TTC549 (cell line): ENCODE data around the gene EMILIN1.
"Not testable (repeated sequence)": the region's sequence is repeated elsewhere in the genome, so short reads cannot be mapped to it uniquely, and the experiment has no call there.

Source experiments
- FAIRE-seq: peaks from 2 replicates; lab custom pipeline; 2012; peaks lifted over from hg19 to GRCh38; lab: Jason Lieb, UNC

The EMILIN1 gene

GRCh38 chr2:27094353-27094984 lies 16.1 kb downstream of the EMILIN1 start:
- no peak for FAIRE-seq

- FAIRE-seq, result no peak
Measured at GRCh38 chr2:27095427-27095744, 17.0 kb downstream of the EMILIN1 start.

GRCh38 chr2:27095745-27096651 lies 17.6 kb downstream of the EMILIN1 start:
- no peak for FAIRE-seq

- no peak for FAIRE-seq
Measured at GRCh38 chr2:27096748-27097297, 18.4 kb downstream of the EMILIN1 start.

GRCh38 chr2:27097341-27097740 lies 18.9 kb downstream of the EMILIN1 start:
- no peak for FAIRE-seq

- no peak for FAIRE-seq
Measured at GRCh38 chr2:27099334-27099955, 21.0 kb downstream of the EMILIN1 start.

GRCh38 chr2:27100036-27100435 lies 21.6 kb downstream of the EMILIN1 start:
- no peak for FAIRE-seq

- no peak for FAIRE-seq
Measured at GRCh38 chr2:27102329-27102728, 23.9 kb downstream of the EMILIN1 start.

- no peak for FAIRE-seq
Measured at GRCh38 chr2:27105981-27106380, 27.6 kb downstream of the EMILIN1 start.

- FAIRE-seq, result no peak
Measured at GRCh38 chr2:27108221-27108620, 29.8 kb downstream of the EMILIN1 start.

- FAIRE-seq, result no peak
Measured at GRCh38 chr2:27109083-27109482, 30.7 kb downstream of the EMILIN1 start.

GRCh38 chr2:27110603-27111352 lies 32.4 kb downstream of the EMILIN1 start:
- not testable (repeated sequence) for FAIRE-seq

- not testable (repeated sequence) for FAIRE-seq
Measured at GRCh38 chr2:27111392-27112078, 33.1 kb downstream of the EMILIN1 start.

- FAIRE-seq, result no peak
Measured at GRCh38 chr2:27115519-27115918, 37.1 kb downstream of the EMILIN1 start.

GRCh38 chr2:27117995-27118524 lies 39.6 kb downstream of the EMILIN1 start:
- no peak for FAIRE-seq

- no peak for FAIRE-seq
Measured at GRCh38 chr2:27118525-27119329, 40.3 kb downstream of the EMILIN1 start, which contains the start of gene CGREF1. TSS of gene CGREF1 (minus strand) at chr2:27119128. CDS start at chr2:27104366, 14,762 bp downstream.

- not testable (repeated sequence) for FAIRE-seq
Measured at GRCh38 chr2:27119330-27119670, 40.9 kb downstream of the EMILIN1 start.

GRCh38 chr2:27121906-27122305 lies 43.5 kb downstream of the EMILIN1 start:
- no peak for FAIRE-seq

GRCh38 chr2:27122791-27123190 lies 44.4 kb downstream of the EMILIN1 start:
- FAIRE-seq, result no peak
